Activated T-cell treated with anti-CD3 and anti-CD28 coated beads, Interleukin-2, amount 50 U/mL, for 24 hours (primary cell): ENCODE results near the gene NAXD.
"Not testable (repeated sequence)": the region's sequence is repeated elsewhere in the genome, so short reads cannot be mapped to it uniquely, and the experiment has no call there.

Source experiments
- DNase-seq: peaks from one replicate; pipeline ENCODE4 v3.0.0-alpha.2; 2020
- H3K27ac Mint-ChIP-seq: 2 replicates; pipeline ENCODE4 v1.8.0; 2020; ENCODE audit warnings: mild to moderate bottlenecking, mixed read lengths
- H3K27me3 Mint-ChIP-seq: 2 replicates; pipeline ENCODE4 v1.8.0; 2020; ENCODE audit warnings: mixed read lengths
- H3K36me3 Mint-ChIP-seq: 2 replicates; pipeline ENCODE4 v1.8.0; 2020; ENCODE audit warnings: low read depth, mixed read lengths
- H3K4me1 Mint-ChIP-seq: 2 replicates; pipeline ENCODE4 v1.8.0; 2020; ENCODE audit warnings: low read depth, mixed read lengths
- H3K4me3 Mint-ChIP-seq: 2 replicates; pipeline ENCODE4 v1.8.0; 2020; ENCODE audit warnings: mild to moderate bottlenecking, moderate library complexity, mixed read lengths
- H3K9me3 Mint-ChIP-seq: 2 replicates; pipeline ENCODE4 v1.8.0; 2020; ENCODE audit warnings: mixed read lengths

NAXD gene

GRCh38 chr13:110581506-110582185 lies 33.7 kb upstream of the NAXD start:
- no peaks in the 10 kb centered on the region for H3K36me3 Mint-ChIP-seq
- H3K27me3 Mint-ChIP-seq: peaks cover 52% of the 10 kb centered on the region
- DNase-seq: no peak
- no peak overlapping the region for H3K4me3 Mint-ChIP-seq
- H3K27ac Mint-ChIP-seq: no peak overlapping the region
- no peaks in the 10 kb centered on the region for H3K9me3 Mint-ChIP-seq
- no peaks in the 10 kb centered on the region for H3K4me1 Mint-ChIP-seq

DNA sequence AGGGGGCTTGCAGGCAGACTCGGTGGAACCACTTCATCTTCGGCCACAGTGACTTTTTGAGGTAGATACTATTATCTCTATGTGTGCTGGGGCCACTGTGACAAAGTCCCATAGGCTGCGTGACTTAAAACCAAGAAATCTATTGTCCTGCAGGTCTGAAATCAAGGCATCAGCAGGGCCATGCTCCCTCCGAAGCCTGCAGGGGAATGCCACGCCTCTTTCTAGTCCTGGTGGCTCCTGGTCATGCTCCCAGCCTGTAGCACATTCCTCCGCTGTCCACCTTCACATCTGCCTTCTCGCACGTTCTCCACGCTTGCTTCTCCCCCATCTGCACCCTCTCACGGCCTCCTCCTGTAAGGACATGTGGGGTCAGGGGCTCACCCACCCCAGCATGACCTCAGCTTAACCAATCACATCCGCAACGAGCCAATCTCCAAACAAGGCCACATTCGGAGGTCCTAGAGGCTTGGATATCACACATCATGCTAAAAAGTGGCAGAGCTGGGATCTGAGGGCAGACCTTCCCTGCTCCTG lies 32.9 kb upstream of the NAXD start:
- Mint-ChIP-seq H3K4me3 (no peak overlapping the region), H3K27ac (no peak overlapping the region), H3K27me3 (peaks cover 44% of the 10 kb centered on the region), H3K36me3 (no peaks in the 10 kb centered on the region), H3K4me1 (no peaks in the 10 kb centered on the region), H3K9me3 (no peaks in the 10 kb centered on the region)
- no peak for DNase-seq

DNA sequence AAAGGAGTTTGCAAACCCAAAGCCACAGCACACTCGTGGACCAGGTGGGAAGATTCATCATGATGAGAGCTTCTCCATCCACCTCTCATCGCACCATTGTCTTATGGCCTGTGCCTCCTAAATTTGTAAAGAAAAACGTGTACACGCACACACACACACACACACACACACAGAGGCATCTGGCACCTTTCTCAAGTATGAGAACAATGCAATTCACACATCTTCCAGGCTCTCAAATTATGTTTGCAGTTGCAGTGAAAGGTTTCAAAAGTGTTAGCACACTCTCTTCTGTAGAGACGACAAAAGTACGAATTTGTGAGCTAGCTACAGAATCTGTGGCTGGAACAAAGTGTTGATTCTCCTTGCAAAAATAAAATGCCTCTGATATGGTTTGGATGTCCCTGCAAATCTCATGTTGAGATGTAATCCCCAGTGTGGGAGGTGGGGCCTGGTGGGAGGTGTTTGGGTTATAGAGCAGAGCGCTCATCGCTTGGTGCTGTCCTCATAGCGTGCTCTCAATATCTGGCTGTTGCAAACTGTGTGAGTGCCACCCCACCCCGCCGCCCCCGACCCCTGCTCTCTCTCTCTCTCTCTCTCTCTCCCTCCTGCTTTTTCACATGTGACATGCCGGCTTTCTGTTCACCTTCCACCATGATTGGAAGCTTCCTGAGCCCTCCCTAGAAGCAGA lies 32.0 kb upstream of the NAXD start:
- Mint-ChIP-seq H3K4me1 (no peaks in the 10 kb centered on the region), H3K9me3 (no peaks in the 10 kb centered on the region), H3K4me3 (no peak overlapping the region), H3K36me3 (no peaks in the 10 kb centered on the region), H3K27me3 (peaks cover 38% of the 10 kb centered on the region), H3K27ac (no peak overlapping the region)
- no peak for DNase-seq

GRCh38 chr13:110589793-110590390 lies 25.5 kb upstream of the NAXD start:
- no peak for DNase-seq
- Mint-ChIP-seq H3K9me3 (no peaks in the 10 kb centered on the region), H3K27ac (no peak overlapping the region), H3K27me3 (peaks cover 4% of the 10 kb centered on the region), H3K36me3 (no peaks in the 10 kb centered on the region), H3K4me1 (peaks cover 3% of the 10 kb centered on the region), H3K4me3 (no peak overlapping the region)

DNA sequence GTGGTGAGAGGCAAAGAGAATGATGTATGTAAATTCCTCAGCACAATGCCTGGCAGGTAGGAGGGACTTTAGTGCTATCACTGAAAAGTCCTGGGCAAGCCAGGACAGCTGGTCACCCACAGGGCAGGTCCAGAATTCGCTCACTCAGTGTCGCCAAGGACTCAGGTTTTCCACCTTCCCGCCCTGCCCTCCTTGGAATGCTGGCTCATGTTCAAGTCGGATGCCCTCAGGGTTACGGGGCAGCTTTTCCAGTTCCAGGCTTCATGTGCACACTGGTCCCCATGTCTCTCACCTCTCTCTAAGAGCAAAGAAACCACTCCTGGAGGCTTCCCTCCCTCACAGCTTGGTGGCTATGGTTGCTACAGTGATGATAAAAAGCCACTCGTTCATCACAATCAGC lies 24.8 kb upstream of the NAXD start:
- Mint-ChIP-seq H3K27me3 (peaks cover 4% of the 10 kb centered on the region), H3K9me3 (no peaks in the 10 kb centered on the region), H3K36me3 (no peaks in the 10 kb centered on the region), H3K4me1 (peaks cover 3% of the 10 kb centered on the region), H3K4me3 (no peak overlapping the region), H3K27ac (no peak overlapping the region)
- no peak for DNase-seq

GRCh38 chr13:110592665-110593064 lies 22.7 kb upstream of the NAXD start:
- Mint-ChIP-seq H3K9me3 (no peaks in the 10 kb centered on the region), H3K27me3 (no peaks in the 10 kb centered on the region), H3K27ac (no peak overlapping the region), H3K36me3 (no peaks in the 10 kb centered on the region), H3K4me1 (peaks cover 3% of the 10 kb centered on the region), H3K4me3 (no peak overlapping the region)
- DNase-seq: no peak

- no peak overlapping the region for H3K4me3 Mint-ChIP-seq
- H3K27ac Mint-ChIP-seq: no peak overlapping the region
- no peak for DNase-seq
- H3K4me1 Mint-ChIP-seq: peaks cover 3% of the 10 kb centered on the region
- no peaks in the 10 kb centered on the region for H3K9me3 Mint-ChIP-seq
- H3K36me3 Mint-ChIP-seq: no peaks in the 10 kb centered on the region
- H3K27me3 Mint-ChIP-seq: no peaks in the 10 kb centered on the region
Observed at GRCh38 chr13:110593430-110594130, 21.8 kb upstream of the NAXD start.

- H3K9me3 Mint-ChIP-seq: no peaks in the 10 kb centered on the region
- no peak for DNase-seq
- peaks cover 3% of the 10 kb centered on the region for H3K4me1 Mint-ChIP-seq
- H3K27me3 Mint-ChIP-seq: peaks cover 5% of the 10 kb centered on the region
- no peaks in the 10 kb centered on the region for H3K36me3 Mint-ChIP-seq
- H3K4me3 Mint-ChIP-seq: no peak overlapping the region
- no peak overlapping the region for H3K27ac Mint-ChIP-seq
Observed at GRCh38 chr13:110597041-110597689, 18.2 kb upstream of the NAXD start.

- Mint-ChIP-seq H3K36me3 (no peaks in the 10 kb centered on the region), H3K27ac (no peak overlapping the region), H3K27me3 (peaks cover 20% of the 10 kb centered on the region), H3K4me3 (no peak overlapping the region), H3K9me3 (no peaks in the 10 kb centered on the region), H3K4me1 (no peaks in the 10 kb centered on the region)
- DNase-seq: no peak
Observed at GRCh38 chr13:110600261-110600819, 15.0 kb upstream of the NAXD start.

GRCh38 chr13:110600980-110601379 lies 14.4 kb upstream of the NAXD start:
- Mint-ChIP-seq H3K4me3 (no peak overlapping the region), H3K36me3 (no peaks in the 10 kb centered on the region), H3K9me3 (no peaks in the 10 kb centered on the region)

GRCh38 chr13:110605132-110605531 lies 10.2 kb upstream of the NAXD start:
- no peak for DNase-seq
- H3K9me3 Mint-ChIP-seq: no peaks in the 10 kb centered on the region
- H3K4me1 Mint-ChIP-seq: no peaks in the 10 kb centered on the region
- no peaks in the 10 kb centered on the region for H3K36me3 Mint-ChIP-seq
- H3K27ac Mint-ChIP-seq: no peak overlapping the region
- peaks cover 19% of the 10 kb centered on the region for H3K27me3 Mint-ChIP-seq
- H3K4me3 Mint-ChIP-seq: no peak overlapping the region

More at GRCh38 chr13:110600980-110601379, 14.4 kb upstream of the NAXD start:
- Mint-ChIP-seq H3K27me3 (peaks cover 20% of the 10 kb centered on the region), H3K4me1 (no peaks in the 10 kb centered on the region), H3K27ac (no peak overlapping the region)
- no peak for DNase-seq

- not testable (repeated sequence) for H3K27ac Mint-ChIP-seq, H3K4me3 Mint-ChIP-seq, H3K9me3 Mint-ChIP-seq, H3K4me1 Mint-ChIP-seq, H3K36me3 Mint-ChIP-seq, DNase-seq
- H3K27me3 Mint-ChIP-seq: peaks cover 20% of the 10 kb centered on the region
Observed at GRCh38 chr13:110606281-110606680, 9.1 kb upstream of the NAXD start.

GRCh38 chr13:110607675-110608224 lies 7.6 kb upstream of the NAXD start:
- H3K27me3 Mint-ChIP-seq: peaks cover 13% of the 10 kb centered on the region
- H3K9me3 Mint-ChIP-seq: no peaks in the 10 kb centered on the region
- no peaks in the 10 kb centered on the region for H3K36me3 Mint-ChIP-seq
- DNase-seq: no peak
- H3K4me3 Mint-ChIP-seq: no peak overlapping the region
- peaks cover 10% of the 10 kb centered on the region for H3K4me1 Mint-ChIP-seq
- H3K27ac Mint-ChIP-seq: no peak overlapping the region
